Fibroblast of villous mesenchyme (primary cell): ENCODE data around the gene MFAP2. TPM values are rescaled to one million over a fixed set of nuclear protein-coding genes. Genes with fewer than 3 reads are reported as not detected.

ENCODE experiments used
- DNase-seq: peaks from one replicate; pipeline ENCODE4 v3.0.0-alpha.2; 2010; ENCODE audit warnings: low read depth
- H3K4me3 ChIP-seq: 2 replicates; pipeline ENCODE4 v1.5.1; 2011; ENCODE audit warnings: low read depth, mild to moderate bottlenecking, low read length
- total RNA-seq: library from RNA; depleted of rRNA; stranded (reverse); fragments of >200 nt; gene quantifications from 2 replicates; pipeline ENCODE4 v1.2.3, GENCODE V29; 2012
- TF ChIP-seq, protein P1 (sequence below): IDR thresholded peaks from 2 replicates; pipeline ENCODE4 v1.5.1; 2012; ENCODE audit warnings: low read depth, mild to moderate bottlenecking, low read length; ENCODE audit not compliant: insufficient read depth

Gene MFAP2
- total RNA-seq, 1 donor, result 33.2 TPM

- TF ChIP-seq, protein P1, sequence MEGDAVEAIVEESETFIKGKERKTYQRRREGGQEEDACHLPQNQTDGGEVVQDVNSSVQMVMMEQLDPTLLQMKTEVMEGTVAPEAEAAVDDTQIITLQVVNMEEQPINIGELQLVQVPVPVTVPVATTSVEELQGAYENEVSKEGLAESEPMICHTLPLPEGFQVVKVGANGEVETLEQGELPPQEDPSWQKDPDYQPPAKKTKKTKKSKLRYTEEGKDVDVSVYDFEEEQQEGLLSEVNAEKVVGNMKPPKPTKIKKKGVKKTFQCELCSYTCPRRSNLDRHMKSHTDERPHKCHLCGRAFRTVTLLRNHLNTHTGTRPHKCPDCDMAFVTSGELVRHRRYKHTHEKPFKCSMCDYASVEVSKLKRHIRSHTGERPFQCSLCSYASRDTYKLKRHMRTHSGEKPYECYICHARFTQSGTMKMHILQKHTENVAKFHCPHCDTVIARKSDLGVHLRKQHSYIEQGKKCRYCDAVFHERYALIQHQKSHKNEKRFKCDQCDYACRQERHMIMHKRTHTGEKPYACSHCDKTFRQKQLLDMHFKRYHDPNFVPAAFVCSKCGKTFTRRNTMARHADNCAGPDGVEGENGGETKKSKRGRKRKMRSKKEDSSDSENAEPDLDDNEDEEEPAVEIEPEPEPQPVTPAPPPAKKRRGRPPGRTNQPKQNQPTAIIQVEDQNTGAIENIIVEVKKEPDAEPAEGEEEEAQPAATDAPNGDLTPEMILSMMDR, result no peak
- no peak overlapping the region for H3K4me3 ChIP-seq
- no peak for DNase-seq
These were observed 27.9 kb upstream of the MFAP2 start for GRCh38 chr1:17008208-17008855.

DNA sequence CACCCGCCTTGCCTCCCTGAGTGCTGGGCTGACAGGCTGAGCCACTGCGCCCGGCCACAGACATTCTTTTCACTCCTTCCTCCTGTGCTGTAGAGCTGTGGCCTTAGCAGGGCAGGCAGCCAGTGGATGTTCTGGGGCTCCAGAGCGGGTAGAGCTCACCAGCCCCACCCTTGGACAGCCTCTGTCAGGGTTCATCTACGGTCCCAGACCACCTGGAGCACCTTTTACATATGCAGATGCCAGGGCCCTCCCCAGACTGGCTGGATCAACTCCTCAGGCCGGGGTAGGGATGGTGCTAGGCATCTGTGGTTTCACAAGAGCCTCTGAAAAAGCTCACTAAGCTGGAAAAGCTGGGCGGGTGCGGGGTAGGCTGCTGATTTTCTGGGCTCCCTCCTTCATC lies 26.7 kb upstream of the MFAP2 start:
- TF ChIP-seq, protein P1, result no peak
- DNase-seq, result no peak
- no peak overlapping the region for H3K4me3 ChIP-seq

DNA sequence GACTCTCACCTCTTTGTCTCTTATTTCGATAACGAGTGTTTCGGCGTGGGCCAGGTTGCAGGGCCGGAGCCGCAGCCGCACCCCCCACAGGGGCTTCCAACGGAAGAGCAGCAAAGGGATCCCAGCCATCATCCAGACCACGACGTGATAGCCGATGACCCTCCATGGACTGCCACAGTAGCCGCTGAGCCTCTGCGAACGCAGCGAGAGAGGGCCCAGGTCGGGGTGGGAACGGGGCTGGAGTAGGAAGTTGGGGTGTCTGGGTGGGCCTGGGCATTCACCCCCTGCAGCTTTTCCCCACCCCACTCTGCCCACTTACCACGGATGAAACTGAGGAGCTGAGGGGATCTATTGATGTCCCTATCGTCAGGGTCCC lies 24.9 kb upstream of the MFAP2 start:
- TF ChIP-seq, protein P1, result no peak
- DNase-seq, result no peak
- no peak overlapping the region for H3K4me3 ChIP-seq

GRCh38 chr1:17004466-17005364 lies 24.3 kb upstream of the MFAP2 start:
- no peak for DNase-seq
- no peak overlapping the region for H3K4me3 ChIP-seq
- TF ChIP-seq, protein P1, result peak; percentile 2

DNA sequence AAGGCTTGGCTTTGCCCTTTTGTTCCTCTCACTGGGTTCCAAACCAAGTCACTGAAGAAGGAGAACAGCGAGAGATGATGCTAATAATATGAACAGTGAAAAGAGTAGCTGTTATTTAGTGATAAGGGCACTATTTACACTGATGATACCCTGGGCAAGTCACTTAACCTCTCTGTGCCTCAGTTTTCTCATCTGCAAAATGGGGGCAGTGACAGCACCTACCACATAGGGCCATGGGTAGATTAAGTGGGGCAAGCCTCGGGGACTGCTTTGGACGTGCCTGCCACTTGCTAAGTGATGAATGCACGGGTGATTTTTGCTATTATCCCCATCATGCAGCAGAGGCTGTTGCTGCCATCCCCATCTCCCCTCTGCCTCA lies 22.1 kb upstream of the MFAP2 start:
- DNase-seq, result no peak
- TF ChIP-seq, protein P1, result no peak
- no peak overlapping the region for H3K4me3 ChIP-seq

- TF ChIP-seq, protein P1, result no peak
- H3K4me3 ChIP-seq, result no peak overlapping the region
- no peak for DNase-seq
These were observed 21.5 kb upstream of the MFAP2 start for GRCh38 chr1:17001760-17002523.
